ENCODE data around the gene MTF2. TPM values are rescaled to one million over a fixed set of nuclear protein-coding genes. Genes with fewer than 3 reads are reported as not detected.
A peak's percentile ranks its signal among the peaks of the same experiment; 100 is the strongest.
"Not testable (repeated sequence)": the region's sequence is repeated elsewhere in the genome, so short reads cannot be mapped to it uniquely, and the experiment has no call there.

The MTF2 gene
- total RNA-seq, 1 donor from 2014 or later = 12.6 TPM

GRCh38 chr1:93140106-93140505, 61.0 kb downstream of the MTF2 start:
- no peak for DNase-seq (ENCODE audit: low read depth)

GRCh38 chr1:93142161-93142560, 63.1 kb downstream of the MTF2 start:
- DNase-seq (ENCODE audit: low read depth) = no peak

- no peak for DNase-seq (ENCODE audit: low read depth)
These were observed 64.1 kb downstream of the MTF2 start for GRCh38 chr1:93143136-93143535.

GRCh38 chr1:93143769-93144168, 64.7 kb downstream of the MTF2 start:
- DNase-seq (ENCODE audit: low read depth) = no peak

- DNase-seq (ENCODE audit: low read depth) = peak; percentile 11
These were observed 68.9 kb downstream of the MTF2 start for GRCh38 chr1:93148001-93148400.

GRCh38 chr1:93150729-93151128, 71.6 kb downstream of the MTF2 start:
- no peak for DNase-seq (ENCODE audit: low read depth)

- no peak for DNase-seq (ENCODE audit: low read depth)
These were observed 72.4 kb downstream of the MTF2 start for GRCh38 chr1:93151474-93151873.

- no peak for DNase-seq (ENCODE audit: low read depth)
These were observed 73.8 kb downstream of the MTF2 start for GRCh38 chr1:93152835-93153234.

- DNase-seq (ENCODE audit: low read depth) = no peak
These were observed 75.8 kb downstream of the MTF2 start for GRCh38 chr1:93154898-93155297.

- no peak for DNase-seq (ENCODE audit: low read depth)
These were observed 76.3 kb downstream of the MTF2 start for GRCh38 chr1:93155335-93155734.

- no peak for DNase-seq (ENCODE audit: low read depth)
These were observed 80.3 kb downstream of the MTF2 start for GRCh38 chr1:93159337-93159736.

GRCh38 chr1:93163314-93163713, 84.2 kb downstream of the MTF2 start:
- DNase-seq (ENCODE audit: low read depth) = not testable (repeated sequence)

- no peak for DNase-seq (ENCODE audit: low read depth)
These were observed 85.7 kb downstream of the MTF2 start for GRCh38 chr1:93164816-93165215.

- not testable (repeated sequence) for DNase-seq (ENCODE audit: low read depth)
These were observed 86.8 kb downstream of the MTF2 start for GRCh38 chr1:93165895-93166294.

GRCh38 chr1:93167006-93167405, 87.9 kb downstream of the MTF2 start:
- no peak for DNase-seq (ENCODE audit: low read depth)

- not testable (repeated sequence) for DNase-seq (ENCODE audit: low read depth)
These were observed 91.1 kb downstream of the MTF2 start for GRCh38 chr1:93170141-93170678.

- DNase-seq (ENCODE audit: low read depth) = no peak
These were observed 92.5 kb downstream of the MTF2 start for GRCh38 chr1:93171549-93172034.

GRCh38 chr1:93172778-93173177, 93.7 kb downstream of the MTF2 start:
- no peak for DNase-seq (ENCODE audit: low read depth)

GRCh38 chr1:93174638-93175037, 95.6 kb downstream of the MTF2 start:
- not testable (repeated sequence) for DNase-seq (ENCODE audit: low read depth)

- DNase-seq (ENCODE audit: low read depth) = peak; percentile 8
These were observed 98.9 kb downstream of the MTF2 start for GRCh38 chr1:93177991-93178390.

- no peak for DNase-seq (ENCODE audit: low read depth)
These were observed 99.3 kb downstream of the MTF2 start for GRCh38 chr1:93178418-93178817.

- peak; percentile 99 for DNase-seq (ENCODE audit: low read depth)
These were observed 101.0 kb downstream of the MTF2 start, which contains the start of gene TMED5 for GRCh38 chr1:93179886-93180722. Gene TMED5 (minus strand): TSS chr1:93180413. CDS start chr1:93180242, 171 bp downstream.
